ENCODE data around the gene METTL9. TPM values are rescaled to one million over a fixed set of nuclear protein-coding genes. Genes with fewer than 3 reads are reported as not detected.
"Not testable (repeated sequence)": the region's sequence is repeated elsewhere in the genome, so short reads cannot be mapped to it uniquely, and the experiment has no call there.

METTL9 gene
- total RNA-seq, 1 donor from 2014 or later: 221 TPM

DNA sequence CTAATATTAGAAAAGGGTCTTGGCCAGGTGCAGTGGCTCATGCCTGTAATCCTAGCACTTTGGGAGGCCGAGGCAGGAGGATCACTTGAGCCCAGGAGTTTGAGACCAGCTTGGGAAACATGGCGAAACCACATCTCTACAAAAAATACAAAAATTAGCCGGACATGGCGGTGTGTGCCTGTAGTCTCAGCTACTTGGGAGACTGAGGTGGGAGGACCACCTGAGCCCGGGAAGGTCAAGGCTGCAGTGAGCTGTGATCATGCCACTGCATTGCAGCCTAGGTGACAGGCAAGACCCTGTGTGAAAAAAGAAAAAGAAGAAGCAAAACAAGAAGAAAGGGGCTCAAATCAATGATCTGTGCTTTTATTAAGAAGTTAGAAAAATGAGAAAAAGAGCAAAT is 21.1 kb upstream of the METTL9 start:
- H3K27me3 Mint-ChIP-seq (ENCODE audit: unreplicated experiment); H3K27ac Mint-ChIP-seq (ENCODE audit: unreplicated experiment); H3K4me1 Mint-ChIP-seq (ENCODE audit: unreplicated experiment); DNase-seq (ENCODE audit: low spot score); H3K36me3 Mint-ChIP-seq (ENCODE audit: low read depth, unreplicated experiment); H3K4me3 Mint-ChIP-seq (ENCODE audit: unreplicated experiment); H3K9me3 Mint-ChIP-seq (ENCODE audit: unreplicated experiment): not testable (repeated sequence)

DNA sequence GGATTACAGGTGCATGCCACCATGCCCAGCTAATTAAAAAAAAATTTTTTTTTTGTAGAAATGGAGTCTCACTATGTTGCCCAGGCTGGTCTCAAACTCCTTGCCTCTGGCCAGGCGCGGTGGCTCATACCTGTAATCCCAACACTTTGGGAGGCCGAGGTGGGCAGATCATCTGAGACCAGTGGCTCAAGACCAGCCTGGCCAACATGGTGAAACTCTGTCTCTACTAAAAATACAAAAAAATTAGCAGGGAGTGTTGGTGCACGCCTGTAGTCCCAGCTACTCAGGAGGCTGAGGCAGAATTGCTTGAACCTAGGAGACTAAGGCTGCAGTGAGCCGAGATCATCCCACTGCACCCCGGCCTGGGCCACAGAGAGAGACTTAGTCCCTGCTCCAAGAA is 19.2 kb upstream of the METTL9 start:
- DNase-seq (ENCODE audit: low spot score); H3K4me3 Mint-ChIP-seq (ENCODE audit: unreplicated experiment); H3K4me1 Mint-ChIP-seq (ENCODE audit: unreplicated experiment); H3K9me3 Mint-ChIP-seq (ENCODE audit: unreplicated experiment); H3K27ac Mint-ChIP-seq (ENCODE audit: unreplicated experiment); H3K27me3 Mint-ChIP-seq (ENCODE audit: unreplicated experiment); H3K36me3 Mint-ChIP-seq (ENCODE audit: low read depth, unreplicated experiment): not testable (repeated sequence)

GRCh38 chr16:21580807-21581206 is 18.6 kb upstream of the METTL9 start:
- Mint-ChIP-seq H3K4me1 (ENCODE audit: unreplicated experiment) (no peaks in the 10 kb centered on the region), H3K9me3 (ENCODE audit: unreplicated experiment) (no peaks in the 10 kb centered on the region), H3K27me3 (ENCODE audit: unreplicated experiment) (no peaks in the 10 kb centered on the region), H3K36me3 (ENCODE audit: low read depth, unreplicated experiment) (no peaks in the 10 kb centered on the region), H3K27ac (ENCODE audit: unreplicated experiment) (no peak overlapping the region), H3K4me3 (ENCODE audit: unreplicated experiment) (no peak overlapping the region)
- no peak for DNase-seq (ENCODE audit: low spot score)
- TF ChIP-seq CTCF (IDR thresholded peaks at IDR 0.05; ENCODE audit: unreplicated experiment): no peak

DNA sequence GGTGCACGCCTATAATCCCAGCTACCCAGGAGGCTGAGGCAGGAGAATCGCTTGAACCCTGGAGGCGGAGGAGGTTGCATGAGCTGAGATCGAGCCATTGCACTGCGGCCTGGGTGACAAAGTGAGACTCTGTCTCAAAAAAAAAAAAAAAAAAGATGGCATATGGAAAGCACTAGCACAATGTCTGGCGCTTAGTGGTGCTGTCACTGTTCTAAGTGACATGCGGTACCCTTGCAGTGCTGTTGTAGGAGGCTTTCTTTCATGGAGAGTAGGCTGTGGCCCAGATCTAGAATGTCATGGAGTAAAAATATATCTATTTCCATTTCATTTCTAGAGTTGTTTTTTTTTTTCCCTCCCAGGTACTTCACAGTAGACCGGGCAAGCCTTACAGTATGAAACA is 14.6 kb upstream of the METTL9 start:
- H3K27ac Mint-ChIP-seq (ENCODE audit: unreplicated experiment): no peak overlapping the region
- peaks cover 10% of the 10 kb centered on the region for H3K4me1 Mint-ChIP-seq (ENCODE audit: unreplicated experiment)
- H3K36me3 Mint-ChIP-seq (ENCODE audit: low read depth, unreplicated experiment): no peaks in the 10 kb centered on the region
- no peaks in the 10 kb centered on the region for H3K27me3 Mint-ChIP-seq (ENCODE audit: unreplicated experiment)
- H3K4me3 Mint-ChIP-seq (ENCODE audit: unreplicated experiment): no peak overlapping the region
- H3K9me3 Mint-ChIP-seq (ENCODE audit: unreplicated experiment): no peaks in the 10 kb centered on the region
- no peak for TF ChIP-seq CTCF (IDR thresholded peaks at IDR 0.05; ENCODE audit: unreplicated experiment)
- no peak for DNase-seq (ENCODE audit: low spot score)

GRCh38 chr16:21588593-21588992 is 10.8 kb upstream of the METTL9 start:
- not testable (repeated sequence) for H3K27me3 Mint-ChIP-seq (ENCODE audit: unreplicated experiment); DNase-seq (ENCODE audit: low spot score)
- peaks cover 10% of the 10 kb centered on the region for H3K4me1 Mint-ChIP-seq (ENCODE audit: unreplicated experiment)

GRCh38 chr16:21589551-21589950 is 9.8 kb upstream of the METTL9 start:
- Mint-ChIP-seq H3K36me3 (ENCODE audit: low read depth, unreplicated experiment) (no peaks in the 10 kb centered on the region), H3K27me3 (ENCODE audit: unreplicated experiment) (no peaks in the 10 kb centered on the region), H3K4me3 (ENCODE audit: unreplicated experiment) (no peak overlapping the region), H3K27ac (ENCODE audit: unreplicated experiment) (no peak overlapping the region), H3K4me1 (ENCODE audit: unreplicated experiment) (peaks cover 10% of the 10 kb centered on the region), H3K9me3 (ENCODE audit: unreplicated experiment) (no peaks in the 10 kb centered on the region)
- TF ChIP-seq CTCF (IDR thresholded peaks at IDR 0.05; ENCODE audit: unreplicated experiment): no peak
- no peak for DNase-seq (ENCODE audit: low spot score)

More at GRCh38 chr16:21588593-21588992, 10.8 kb upstream of the METTL9 start:
- not testable (repeated sequence) for H3K4me3 Mint-ChIP-seq (ENCODE audit: unreplicated experiment); H3K36me3 Mint-ChIP-seq (ENCODE audit: low read depth, unreplicated experiment); H3K9me3 Mint-ChIP-seq (ENCODE audit: unreplicated experiment)
- peak overlapping the region; percentile 24 for H3K27ac Mint-ChIP-seq (ENCODE audit: unreplicated experiment)

DNA sequence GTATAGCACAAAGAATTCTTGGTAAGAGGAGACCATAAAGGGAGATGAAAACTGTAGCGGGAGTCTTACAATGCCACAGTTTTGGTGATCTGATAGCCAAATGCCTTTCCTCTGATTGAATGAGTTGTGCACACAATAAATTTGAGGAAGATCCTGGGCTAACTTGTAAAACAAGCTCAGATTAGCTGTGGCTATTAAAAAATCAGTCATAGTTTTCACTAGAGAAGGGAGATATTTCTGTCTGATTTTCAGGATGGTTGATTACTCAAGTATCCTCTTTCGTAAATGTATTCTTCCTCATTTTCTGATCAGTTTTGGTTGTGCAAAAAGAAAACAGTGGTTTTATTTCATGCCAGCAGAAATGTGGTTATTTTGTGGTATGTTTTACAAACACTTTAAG is 9.1 kb upstream of the METTL9 start:
- H3K27me3 Mint-ChIP-seq (ENCODE audit: unreplicated experiment): no peaks in the 10 kb centered on the region
- peaks cover 10% of the 10 kb centered on the region for H3K4me1 Mint-ChIP-seq (ENCODE audit: unreplicated experiment)
- no peaks in the 10 kb centered on the region for H3K36me3 Mint-ChIP-seq (ENCODE audit: low read depth, unreplicated experiment)
- H3K27ac Mint-ChIP-seq (ENCODE audit: unreplicated experiment): no peak overlapping the region
- H3K9me3 Mint-ChIP-seq (ENCODE audit: unreplicated experiment): no peaks in the 10 kb centered on the region
- no peak for DNase-seq (ENCODE audit: low spot score)
- TF ChIP-seq CTCF (IDR thresholded peaks at IDR 0.05; ENCODE audit: unreplicated experiment): no peak
- H3K4me3 Mint-ChIP-seq (ENCODE audit: unreplicated experiment): no peak overlapping the region
